Mucosa of descending colon (tissue), 3 donors: ENCODE measurements around the gene SDF2L1. TPM values are rescaled to one million over a fixed set of nuclear protein-coding genes. Genes with fewer than 3 reads are reported as not detected.
A peak's percentile ranks its signal among the peaks of the same experiment; 100 is the strongest.
"Not testable (repeated sequence)": the region's sequence is repeated elsewhere in the genome, so short reads cannot be mapped to it uniquely, and the experiment has no call there.

Experiments
- ATAC-seq: fragments of 200-7000 bp; cut with Tn5 transposase; one replicate; pipeline ENCODE4 v1.9.1; 2020; ENCODE audit warnings: mild to moderate bottlenecking, moderate library complexity
- DNase-seq, 3 donors: peaks; one replicate each; pipeline ENCODE4 v3.0.0-alpha.2; 2020
- H3K36me3 ChIP-seq: fragments of 200-600 bp; one replicate; pipeline ENCODE4 v1.8.0; 2021; ENCODE audit warnings: low read depth, mild to moderate bottlenecking
- H3K4me1 ChIP-seq: fragments of 200-600 bp; one replicate; pipeline ENCODE4 v1.8.0; 2021; ENCODE audit warnings: low read depth, mild to moderate bottlenecking
- H3K4me3 ChIP-seq: fragments of 200-600 bp; one replicate; pipeline ENCODE4 v1.8.0; 2021; ENCODE audit warnings: mild to moderate bottlenecking
- H3K9me3 ChIP-seq: fragments of 200-600 bp; one replicate; pipeline ENCODE4 v1.8.0; 2021; ENCODE audit warnings: mild to moderate bottlenecking
- intact Hi-C, 2 donors: fragments of 100-400 bp; cut with DNase I in 1 of 2; cut with micrococcal nuclease in 1 of 2; formaldehyde crosslinking; loops; one replicate each; pipeline versions ENCODE4 v1.11.0 to v1.11.1; 2022; cut with DNase I, micrococcal nuclease
- microRNA-seq: library from miRNA; unstranded; fragments of <30 nt; microRNA quantifications from one replicate; pipeline ENCODE4, GENCODE V29; 2019
- total RNA-seq, 3 donors: library from RNA; stranded (reverse); fragmentation: NEBNext Ultra II Directional in 2 of 3; extraction: Animal tissue kit (Norgen Biotek cat#: 25700) in 2 of 3; gene quantifications; one replicate each; pipeline versions ENCODE4 v1.2.1 to v1.2.4, GENCODE V29; 2021 to 2023
- TF ChIP-seq, protein P1 (sequence below): fragments of 200-600 bp; IDR thresholded peaks from one replicate; pipeline ENCODE4 v1.8.0; 2022; ENCODE audit warnings: antibody characterized with exemption, mild to moderate bottlenecking
- donor health status: DM: no; HTN: no; CAD: no; lungs with moderate emphysema.
- donor health status: DM: no; HTN: no; CAD: no.
- donor health status: DM: no; HTN: yes; CAD: no.

The SDF2L1 gene
- total RNA-seq, 3 donors from 2014 or later = 25.8 to 48.8 (median 28.0) TPM

DNA sequence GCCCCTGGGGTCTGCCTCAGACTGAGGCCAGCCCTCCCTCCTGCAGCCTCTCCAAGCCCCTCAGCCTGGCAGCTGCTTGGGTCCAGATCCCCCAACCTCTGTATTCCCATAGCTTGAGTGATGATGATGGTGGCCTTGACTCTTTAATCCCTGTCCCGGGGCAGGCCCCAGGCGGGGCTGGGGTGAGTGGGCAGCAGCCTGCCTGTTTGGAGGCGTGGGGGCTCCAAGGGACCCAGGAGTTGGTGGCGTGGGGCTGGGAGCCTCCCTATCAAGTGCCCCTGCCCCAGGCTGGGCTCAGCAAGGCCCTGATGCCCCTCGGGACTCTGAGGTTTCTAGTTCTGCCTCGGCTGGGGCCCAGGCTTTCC lies 46.2 kb downstream of the SDF2L1 start:
- DNase-seq (no peak), ATAC-seq (no peak)
- no peak overlapping the region for H3K4me3 ChIP-seq
- H3K9me3 ChIP-seq = no peaks in the 10 kb centered on the region
- intact Hi-C loops = no loop called here
- no peaks in the 10 kb centered on the region for H3K36me3 ChIP-seq
- TF ChIP-seq, protein P1, sequence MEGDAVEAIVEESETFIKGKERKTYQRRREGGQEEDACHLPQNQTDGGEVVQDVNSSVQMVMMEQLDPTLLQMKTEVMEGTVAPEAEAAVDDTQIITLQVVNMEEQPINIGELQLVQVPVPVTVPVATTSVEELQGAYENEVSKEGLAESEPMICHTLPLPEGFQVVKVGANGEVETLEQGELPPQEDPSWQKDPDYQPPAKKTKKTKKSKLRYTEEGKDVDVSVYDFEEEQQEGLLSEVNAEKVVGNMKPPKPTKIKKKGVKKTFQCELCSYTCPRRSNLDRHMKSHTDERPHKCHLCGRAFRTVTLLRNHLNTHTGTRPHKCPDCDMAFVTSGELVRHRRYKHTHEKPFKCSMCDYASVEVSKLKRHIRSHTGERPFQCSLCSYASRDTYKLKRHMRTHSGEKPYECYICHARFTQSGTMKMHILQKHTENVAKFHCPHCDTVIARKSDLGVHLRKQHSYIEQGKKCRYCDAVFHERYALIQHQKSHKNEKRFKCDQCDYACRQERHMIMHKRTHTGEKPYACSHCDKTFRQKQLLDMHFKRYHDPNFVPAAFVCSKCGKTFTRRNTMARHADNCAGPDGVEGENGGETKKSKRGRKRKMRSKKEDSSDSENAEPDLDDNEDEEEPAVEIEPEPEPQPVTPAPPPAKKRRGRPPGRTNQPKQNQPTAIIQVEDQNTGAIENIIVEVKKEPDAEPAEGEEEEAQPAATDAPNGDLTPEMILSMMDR = no peak
- no peaks in the 10 kb centered on the region for H3K4me1 ChIP-seq

DNA sequence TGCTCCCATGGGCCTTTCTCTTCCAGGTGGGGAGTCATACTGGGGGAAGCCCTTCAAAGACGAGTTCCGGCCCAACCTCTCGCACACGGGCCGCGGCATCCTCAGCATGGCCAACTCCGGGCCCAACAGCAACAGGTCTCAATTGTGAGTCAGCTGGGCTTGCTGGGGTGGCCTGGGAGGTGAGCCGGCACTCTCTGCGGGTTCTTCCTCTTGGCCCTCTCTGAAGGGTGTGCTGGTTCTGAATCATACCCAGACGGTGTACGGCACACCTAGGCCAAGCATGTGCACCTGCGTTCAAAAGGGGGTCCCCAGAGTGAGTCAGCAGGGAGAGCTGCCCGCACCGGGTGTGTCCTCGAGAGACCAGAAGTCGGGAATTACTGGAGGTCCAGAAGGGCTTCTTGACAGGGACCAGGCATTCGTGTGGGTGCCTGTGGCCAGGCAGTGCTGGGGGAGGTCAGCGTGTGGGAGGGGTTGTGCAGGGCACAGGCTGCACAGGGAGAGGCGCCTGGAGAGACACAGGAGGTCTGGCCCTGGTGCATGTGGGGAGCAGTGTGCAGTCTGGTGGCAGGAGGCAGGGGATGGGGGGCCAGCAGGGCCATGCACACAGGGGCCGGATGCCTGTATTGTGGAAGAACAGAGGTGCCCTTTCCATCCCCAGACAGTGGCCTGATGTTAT lies 46.7 kb downstream of the SDF2L1 start:
- Histone ChIP-seq H3K9me3 (no peaks in the 10 kb centered on the region), H3K4me1 (no peaks in the 10 kb centered on the region), H3K36me3 (no peaks in the 10 kb centered on the region), H3K4me3 (no peak overlapping the region)
- TF ChIP-seq, protein P1 = no peak
- ATAC-seq (no peak), DNase-seq (peak in 1 of 3 donors; percentile 38)
- intact Hi-C loops = no loop called here

DNA sequence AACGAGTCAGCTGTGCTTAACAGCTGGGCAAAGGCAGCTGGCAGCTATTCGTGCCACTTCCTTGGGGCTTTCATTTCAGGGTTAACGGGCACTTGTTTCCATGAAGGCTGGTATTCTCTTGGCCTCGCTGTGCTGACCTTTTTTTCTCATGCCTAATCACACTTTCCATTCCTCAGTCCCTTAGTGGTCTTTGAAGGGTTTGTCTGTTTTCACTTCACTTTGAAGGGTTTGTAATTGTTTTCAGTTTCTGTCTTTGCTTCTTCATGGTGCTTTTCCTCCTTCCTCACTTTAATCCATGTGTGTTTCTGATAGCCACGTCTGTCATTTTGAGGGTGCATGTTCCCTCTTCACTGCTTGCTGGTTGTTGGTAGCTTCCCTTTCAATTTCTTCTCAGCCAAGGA lies 48.3 kb downstream of the SDF2L1 start:
- no peaks in the 10 kb centered on the region for H3K36me3 ChIP-seq
- H3K9me3 ChIP-seq = no peaks in the 10 kb centered on the region
- no peaks in the 10 kb centered on the region for H3K4me1 ChIP-seq
- DNase-seq = no peak
- TF ChIP-seq, protein P1 = no peak
- intact Hi-C loops = no loop called here
- H3K4me3 ChIP-seq = no peak overlapping the region
- no peak for ATAC-seq

DNA sequence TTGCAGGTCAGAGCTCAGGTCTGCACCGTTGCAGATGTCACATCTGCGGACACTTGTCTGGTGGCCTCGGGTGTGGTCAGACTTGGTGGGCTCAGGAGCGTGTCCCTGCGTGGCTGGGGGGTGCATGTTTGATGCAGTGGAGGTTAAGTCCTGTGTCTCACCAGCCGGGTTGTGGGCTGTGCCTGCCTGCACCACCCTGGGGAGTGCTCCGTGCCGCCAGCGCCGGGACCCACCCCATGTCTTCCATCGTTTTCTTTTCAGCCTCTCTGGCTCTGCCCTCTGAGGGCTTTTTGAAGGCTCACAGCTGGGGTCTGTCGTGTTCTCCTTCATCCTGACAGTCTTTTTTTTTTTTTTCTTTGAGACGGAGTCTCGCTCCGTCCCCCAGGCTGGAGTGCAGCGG lies 49.7 kb downstream of the SDF2L1 start:
- intact Hi-C loops = no loop called here
- TF ChIP-seq, protein P1 = no peak

DNA sequence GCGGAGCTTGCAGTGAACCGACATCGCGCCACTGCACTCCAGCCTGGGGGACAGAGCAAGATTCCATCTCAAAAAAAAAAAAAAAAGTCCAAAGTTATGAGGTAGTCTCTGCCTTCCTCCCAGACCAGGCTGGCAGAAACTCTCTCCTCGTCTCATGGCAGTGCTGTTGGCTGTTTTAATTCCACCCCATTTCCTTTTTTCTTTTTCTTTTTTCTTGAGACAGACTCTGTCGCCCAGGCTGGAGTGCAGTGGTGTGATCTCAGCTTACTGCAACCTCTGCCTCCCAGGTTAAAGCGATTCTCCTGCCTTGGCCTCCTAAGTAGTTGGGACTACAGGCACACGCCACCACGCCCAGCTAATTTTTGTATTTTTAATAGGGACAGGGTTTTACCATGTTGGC lies 50.8 kb downstream of the SDF2L1 start:
- H3K4me1 ChIP-seq, H3K36me3 ChIP-seq, H3K9me3 ChIP-seq, H3K4me3 ChIP-seq, intact Hi-C loops, ATAC-seq: not testable (repeated sequence)
- peak in 1 of 3 donors; percentile 4 for DNase-seq

More for the DNA sequence above, 49.7 kb downstream of the SDF2L1 start:
- Histone ChIP-seq H3K4me1 (no peaks in the 10 kb centered on the region), H3K36me3 (no peaks in the 10 kb centered on the region), H3K9me3 (no peaks in the 10 kb centered on the region), H3K4me3 (no peak overlapping the region)
- DNase-seq (peak in 1 of 3 donors; percentile 29), ATAC-seq (no peak)

DNA sequence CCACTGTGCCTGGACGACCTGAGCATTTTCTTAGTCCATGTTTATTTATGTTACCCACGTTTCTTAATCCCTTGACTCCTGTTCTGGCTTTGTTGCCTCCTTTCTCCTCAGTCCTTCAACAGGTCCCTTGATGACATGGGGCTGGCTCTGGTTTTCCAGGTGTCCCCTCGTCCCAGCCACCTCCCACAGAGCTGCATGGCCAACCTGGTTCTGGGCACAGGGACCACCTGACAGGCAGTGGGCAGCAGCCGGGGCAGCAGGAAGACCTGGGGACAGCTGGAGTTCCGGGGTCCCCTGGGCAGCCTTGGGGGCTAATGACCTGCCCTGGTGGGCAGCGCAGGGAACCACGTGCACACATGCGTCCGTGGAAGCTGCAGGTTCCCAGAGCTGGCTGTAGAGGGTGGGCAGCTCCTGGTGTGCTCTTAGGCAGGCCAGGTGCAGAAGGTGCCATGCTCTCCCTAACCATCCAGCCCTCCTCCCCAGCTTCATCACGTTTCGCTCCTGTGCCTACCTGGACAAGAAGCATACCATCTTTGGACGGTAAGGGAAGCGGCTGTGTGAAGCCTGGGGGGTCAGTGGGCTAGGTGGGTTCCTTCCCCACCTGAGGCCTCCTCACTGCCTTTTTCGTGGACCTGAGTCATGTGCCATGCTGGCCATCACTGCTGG lies 51.4 kb downstream of the SDF2L1 start:
- H3K36me3 ChIP-seq = no peaks in the 10 kb centered on the region
- H3K4me3 ChIP-seq = no peak overlapping the region
- H3K9me3 ChIP-seq = no peaks in the 10 kb centered on the region
- TF ChIP-seq, protein P1 = no peak
- DNase-seq (peak in 1 of 3 donors; percentile 41), ATAC-seq (no peak)
- intact Hi-C loops = no loop called here
- H3K4me1 ChIP-seq = no peaks in the 10 kb centered on the region

Small RNA genes within 50 kb of the gene (microRNA-seq; reads per million reads assigned to microRNA genes)
- 439 reads per million, percentile 77 among the genes with 10 or more reads in this experiment for gene MIR130B
- gene MIR301B = 4.0 reads per million, percentile 18 among the genes with 10 or more reads in this experiment

Other genes with a start within 250 kb of the SDF2L1 start
- gene HIC2, start 224.9 kb upstream of the SDF2L1 start, total RNA-seq = 1 to 10 TPM; 6.0 to 6.2 (median 6.0) TPM
- 1 to 10 TPM; 1.3 to 2.9 (median 2.1) TPM for gene TMEM191C, start 174.9 kb upstream of the SDF2L1 start, total RNA-seq
- under 1 TPM in 2 of 3 donors, not detected in 1; 0.13 to 0.22 TPM for gene RIMBP3C, start 90.8 kb upstream of the SDF2L1 start, total RNA-seq
- 10 to 100 TPM; 52.6 to 60.9 (median 60.7) TPM for gene UBE2L3, start 74.6 kb upstream of the SDF2L1 start, total RNA-seq
- gene YDJC, start 12.3 kb upstream of the SDF2L1 start, total RNA-seq = 10 to 100 TPM; 12.5 to 26.5 (median 21.7) TPM
- gene CCDC116, start 9.5 kb upstream of the SDF2L1 start, total RNA-seq = under 1 TPM; 0.22 to 0.89 (median 0.26) TPM
- 10 to 100 TPM; 42.5 to 68.3 (median 61.6) TPM for gene PPIL2, start 23.7 kb downstream of the SDF2L1 start, total RNA-seq
- gene YPEL1, start 93.5 kb downstream of the SDF2L1 start, total RNA-seq = 1 to 10 TPM; 2.7 to 6.8 (median 2.8) TPM
- gene MAPK1, start 225.3 kb downstream of the SDF2L1 start, total RNA-seq = 100 to 1,000 TPM; 126 to 131 (median 127) TPM